Lower leg skin (tissue), 3 donors: ENCODE measurements around the gene S100P.

Experiments used
- POLR2A ChIP-seq, 2 donors: fragments of 450-650 bp; IDR thresholded peaks; one replicate each; pipeline ENCODE4 v1.6.1; 2016 to 2017; ENCODE audit warnings: antibody characterized with exemption in 2 of 2, mild to moderate bottlenecking in 1 of 2, moderate library complexity in 1 of 2
- TF ChIP-seq, protein P1 (sequence below), 3 donors: fragments of 450-650 bp; IDR thresholded peaks; one replicate each; pipeline ENCODE4 v1.5.1; 2016; ENCODE audit warnings: antibody characterized with exemption in 3 of 3, mild to moderate bottlenecking in 3 of 3, moderate library complexity in 2 of 3

DNA sequence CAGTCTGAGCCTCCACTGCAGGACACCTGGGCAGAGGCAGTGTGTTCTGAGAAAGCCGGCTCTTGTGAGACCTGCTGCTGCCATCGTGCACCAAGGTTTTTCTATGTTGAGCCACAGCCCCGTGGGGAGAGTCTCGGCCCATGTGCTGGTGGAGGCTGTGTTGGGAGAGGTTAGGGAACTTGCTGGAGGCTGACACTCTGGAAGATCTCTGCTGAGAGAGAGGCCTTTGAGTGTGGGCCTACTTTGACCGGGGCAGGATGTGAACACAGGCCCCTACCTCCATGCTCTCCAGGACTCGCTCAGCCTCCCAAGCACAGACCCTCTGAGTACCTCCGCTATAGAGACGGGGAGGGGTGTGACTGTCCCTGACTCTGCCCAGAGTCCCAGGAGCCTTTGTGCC is 1.3 kb upstream of the S100P start:
- TF ChIP-seq, protein P1, sequence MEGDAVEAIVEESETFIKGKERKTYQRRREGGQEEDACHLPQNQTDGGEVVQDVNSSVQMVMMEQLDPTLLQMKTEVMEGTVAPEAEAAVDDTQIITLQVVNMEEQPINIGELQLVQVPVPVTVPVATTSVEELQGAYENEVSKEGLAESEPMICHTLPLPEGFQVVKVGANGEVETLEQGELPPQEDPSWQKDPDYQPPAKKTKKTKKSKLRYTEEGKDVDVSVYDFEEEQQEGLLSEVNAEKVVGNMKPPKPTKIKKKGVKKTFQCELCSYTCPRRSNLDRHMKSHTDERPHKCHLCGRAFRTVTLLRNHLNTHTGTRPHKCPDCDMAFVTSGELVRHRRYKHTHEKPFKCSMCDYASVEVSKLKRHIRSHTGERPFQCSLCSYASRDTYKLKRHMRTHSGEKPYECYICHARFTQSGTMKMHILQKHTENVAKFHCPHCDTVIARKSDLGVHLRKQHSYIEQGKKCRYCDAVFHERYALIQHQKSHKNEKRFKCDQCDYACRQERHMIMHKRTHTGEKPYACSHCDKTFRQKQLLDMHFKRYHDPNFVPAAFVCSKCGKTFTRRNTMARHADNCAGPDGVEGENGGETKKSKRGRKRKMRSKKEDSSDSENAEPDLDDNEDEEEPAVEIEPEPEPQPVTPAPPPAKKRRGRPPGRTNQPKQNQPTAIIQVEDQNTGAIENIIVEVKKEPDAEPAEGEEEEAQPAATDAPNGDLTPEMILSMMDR (IDR thresholded peaks at IDR 0.05) = no peak
- TF ChIP-seq POLR2A (IDR thresholded peaks at IDR 0.05) = no peak
